ES-I3 (cell line): ENCODE data around the gene SKAP1.

Experiments used
- H3K36me3 ChIP-seq: 2 replicates; pipeline ENCODE4 v1.6.1; 2013; ENCODE audit warnings: mild to moderate bottlenecking, low read length, control low read depth, moderate library complexity; ENCODE audit not compliant: insufficient read depth
- H3K4me1 ChIP-seq: 2 replicates; pipeline ENCODE4 v1.6.1; 2013; ENCODE audit warnings: mild to moderate bottlenecking, control low read depth, low read length; ENCODE audit not compliant: insufficient read depth
- H3K9ac ChIP-seq: 2 replicates; pipeline ENCODE4 v1.6.1; 2013; ENCODE audit warnings: low read depth, mild to moderate bottlenecking, low read length, moderate library complexity
- H3K9me3 ChIP-seq: 2 replicates; pipeline ENCODE4 v1.6.1; 2013; ENCODE audit warnings: mild to moderate bottlenecking, low read length, moderate library complexity; ENCODE audit not compliant: control insufficient read depth, insufficient read depth

SKAP1 gene

GRCh38 chr17:48317732-48318131, 112.3 kb downstream of the SKAP1 start:
- H3K36me3 ChIP-seq: no peaks in the 10 kb centered on the region
- no peak overlapping the region for H3K9ac ChIP-seq
- H3K4me1 ChIP-seq: no peaks in the 10 kb centered on the region
- H3K9me3 ChIP-seq: no peaks in the 10 kb centered on the region

- no peaks in the 10 kb centered on the region for H3K4me1 ChIP-seq
- no peaks in the 10 kb centered on the region for H3K9me3 ChIP-seq
- no peaks in the 10 kb centered on the region for H3K36me3 ChIP-seq
- no peak overlapping the region for H3K9ac ChIP-seq
Measured at GRCh38 chr17:48314716-48315115, 115.3 kb downstream of the SKAP1 start.

- Histone ChIP-seq H3K9ac (no peak overlapping the region), H3K36me3 (no peaks in the 10 kb centered on the region), H3K4me1 (no peaks in the 10 kb centered on the region), H3K9me3 (no peaks in the 10 kb centered on the region)
Measured at GRCh38 chr17:48313096-48313755, 116.8 kb downstream of the SKAP1 start.

- Histone ChIP-seq H3K4me1 (no peaks in the 10 kb centered on the region), H3K36me3 (no peaks in the 10 kb centered on the region), H3K9me3 (no peaks in the 10 kb centered on the region), H3K9ac (no peak overlapping the region; the same call in 1 of the 2 replicates)
Measured at GRCh38 chr17:48311324-48311723, 118.7 kb downstream of the SKAP1 start.

GRCh38 chr17:48310748-48311213, 119.2 kb downstream of the SKAP1 start:
- Histone ChIP-seq H3K9ac (peak overlapping the region; percentile 32; the same call in 1 of the 2 replicates), H3K9me3 (no peaks in the 10 kb centered on the region), H3K4me1 (no peaks in the 10 kb centered on the region), H3K36me3 (no peaks in the 10 kb centered on the region)

- no peaks in the 10 kb centered on the region for H3K36me3 ChIP-seq
- H3K9me3 ChIP-seq: no peaks in the 10 kb centered on the region
- no peaks in the 10 kb centered on the region for H3K4me1 ChIP-seq
- no peak overlapping the region for H3K9ac ChIP-seq
Measured at GRCh38 chr17:48308581-48308980, 121.4 kb downstream of the SKAP1 start.

GRCh38 chr17:48307814-48308411, 122.1 kb downstream of the SKAP1 start:
- H3K9me3 ChIP-seq: no peaks in the 10 kb centered on the region
- no peaks in the 10 kb centered on the region for H3K36me3 ChIP-seq
- no peak overlapping the region for H3K9ac ChIP-seq
- no peaks in the 10 kb centered on the region for H3K4me1 ChIP-seq

- peaks cover 5% of the 10 kb centered on the region for H3K4me1 ChIP-seq
- no peaks in the 10 kb centered on the region for H3K36me3 ChIP-seq
- no peak overlapping the region for H3K9ac ChIP-seq
- no peaks in the 10 kb centered on the region for H3K9me3 ChIP-seq
Measured at GRCh38 chr17:48307255-48307654, 122.8 kb downstream of the SKAP1 start.

- no peak overlapping the region for H3K9ac ChIP-seq
Measured at GRCh38 chr17:48301002-48301401, 129.0 kb downstream of the SKAP1 start.

GRCh38 chr17:48299760-48300159, 130.3 kb downstream of the SKAP1 start:
- H3K4me1 ChIP-seq: peaks cover 8% of the 10 kb centered on the region
- no peaks in the 10 kb centered on the region for H3K9me3 ChIP-seq
- H3K9ac ChIP-seq: no peak overlapping the region
- no peaks in the 10 kb centered on the region for H3K36me3 ChIP-seq

More at GRCh38 chr17:48301002-48301401, 129.0 kb downstream of the SKAP1 start:
- Histone ChIP-seq H3K4me1 (peaks cover 5% of the 10 kb centered on the region), H3K9me3 (no peaks in the 10 kb centered on the region), H3K36me3 (no peaks in the 10 kb centered on the region)

- H3K36me3 ChIP-seq: no peaks in the 10 kb centered on the region
- no peaks in the 10 kb centered on the region for H3K9me3 ChIP-seq
- peaks cover 12% of the 10 kb centered on the region for H3K4me1 ChIP-seq
- H3K9ac ChIP-seq: no peak overlapping the region
Measured at GRCh38 chr17:48297825-48298224, 132.2 kb downstream of the SKAP1 start.

- H3K9ac ChIP-seq: no peak overlapping the region
- no peaks in the 10 kb centered on the region for H3K36me3 ChIP-seq
- H3K4me1 ChIP-seq: peaks cover 7% of the 10 kb centered on the region; the same call in 1 of the 2 replicates
- H3K9me3 ChIP-seq: no peaks in the 10 kb centered on the region
Measured at GRCh38 chr17:48296453-48296852, 133.6 kb downstream of the SKAP1 start.

GRCh38 chr17:48295362-48296288, 134.4 kb downstream of the SKAP1 start:
- Histone ChIP-seq H3K9ac (no peak overlapping the region), H3K9me3 (no peaks in the 10 kb centered on the region), H3K4me1 (peaks cover 7% of the 10 kb centered on the region; the same call in 1 of the 2 replicates), H3K36me3 (no peaks in the 10 kb centered on the region)

GRCh38 chr17:48294806-48295361, 135.1 kb downstream of the SKAP1 start:
- Histone ChIP-seq H3K36me3 (no peaks in the 10 kb centered on the region), H3K4me1 (peaks cover 7% of the 10 kb centered on the region; the same call in 1 of the 2 replicates), H3K9ac (no peak overlapping the region), H3K9me3 (no peaks in the 10 kb centered on the region)
